ENCODE measurements around the gene MORC4. TPM values are rescaled to one million over a fixed set of nuclear protein-coding genes. Genes with fewer than 3 reads are reported as not detected.

The MORC4 gene
- polyA plus RNA-seq, 3 donors, result 18.6 to 21.1 (median 20.1) TPM

DNA sequence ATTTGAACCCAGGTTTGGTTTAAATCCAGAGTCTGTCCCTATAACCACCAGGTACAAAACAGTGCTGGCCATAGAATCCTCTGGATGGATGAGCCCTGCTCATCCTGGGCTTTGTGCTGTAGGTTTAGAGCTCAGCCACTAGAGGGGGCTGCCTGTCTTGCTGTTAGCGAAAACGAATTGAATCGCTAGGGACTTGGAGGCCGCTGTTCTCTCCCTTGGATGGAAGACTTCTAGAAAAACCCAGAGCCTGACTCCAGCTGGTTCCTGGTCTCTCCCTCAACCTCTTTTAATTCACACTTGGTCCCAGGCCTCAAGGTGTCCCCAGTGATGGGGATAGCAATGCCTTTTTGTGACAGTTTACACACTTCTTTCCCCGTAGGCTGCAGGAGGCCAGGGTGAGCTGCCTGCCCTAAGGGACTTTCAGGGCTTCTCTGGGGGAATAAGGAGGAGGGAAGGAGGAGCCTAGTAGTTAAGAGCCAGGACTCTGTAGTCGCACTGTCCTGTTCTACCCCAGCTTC is 105.6 kb downstream of the MORC4 start:
- DNase-seq (ENCODE audit: extremely low read depth in 1 of 11, low read depth in 9 of 11, low spot score in 4 of 11), result peak in 8 of 11 donors; percentile 29 to 50 (median 38)

DNA sequence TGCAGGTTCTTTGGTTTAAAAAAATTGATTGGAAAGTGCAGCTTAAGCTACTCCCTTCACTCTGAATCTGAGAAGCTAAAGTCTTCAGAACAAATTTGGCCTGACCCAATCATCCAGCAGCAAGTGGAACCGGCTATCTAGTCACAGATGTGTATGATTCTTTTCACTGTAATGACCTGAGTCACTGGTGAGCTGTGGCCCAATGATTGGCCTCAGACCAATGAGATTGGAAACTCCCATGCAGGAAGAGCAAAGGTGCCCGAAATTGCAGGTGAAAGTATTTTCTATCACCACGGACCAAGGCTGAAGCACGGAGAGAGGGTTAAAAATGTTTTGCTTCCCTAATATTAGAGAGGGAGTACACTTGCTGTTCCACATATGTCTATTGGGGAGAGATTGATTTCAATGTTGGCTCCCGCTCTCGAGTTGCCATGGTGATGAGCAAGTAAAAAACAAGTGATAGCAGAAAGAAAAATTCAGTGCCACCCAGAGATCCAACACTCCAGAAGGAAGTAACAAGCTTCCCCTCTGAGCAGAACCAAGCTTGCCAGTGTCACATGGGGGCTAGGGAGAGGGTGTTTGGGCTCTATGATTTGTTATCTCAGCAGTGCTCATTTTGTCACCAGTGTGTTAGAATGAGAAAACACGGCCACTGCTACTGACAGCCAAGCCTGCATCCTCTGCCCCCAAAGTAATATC is 108.1 kb downstream of the MORC4 start:
- no peak for DNase-seq (ENCODE audit: extremely low read depth in 1 of 11, low read depth in 9 of 11, low spot score in 4 of 11)

Other genes starting within 250 kb of the MORC4 start
- 1 to 10 TPM; 5.0 to 6.8 (median 5.1) TPM for gene TBC1D8B, start 197.5 kb downstream of the MORC4 start, polyA plus RNA-seq (ENCODE audit: insufficient read length in 3 of 3)
- 1 to 10 TPM; 2.4 to 3.0 (median 2.5) TPM for gene RIPPLY1, start 96.9 kb downstream of the MORC4 start, polyA plus RNA-seq (ENCODE audit: insufficient read length in 3 of 3)
- gene CLDN2, start 79.8 kb downstream of the MORC4 start, polyA plus RNA-seq (ENCODE audit: insufficient read length in 3 of 3), result 10 to 100 TPM; 70.1 to 78.3 (median 70.4) TPM
- 10 to 100 TPM; 19.6 to 28.5 (median 24.1) TPM for gene RBM41, start 118.6 kb upstream of the MORC4 start, polyA plus RNA-seq (ENCODE audit: insufficient read length in 3 of 3)
- gene NUP62CL, start 206.2 kb upstream of the MORC4 start, polyA plus RNA-seq (ENCODE audit: insufficient read length in 3 of 3), result 10 to 100 TPM in 2 of 3 donors, 1 to 10 TPM in 1; 9.1 to 13.7 (median 10.8) TPM
- gene DNAAF6, start 206.4 kb upstream of the MORC4 start, polyA plus RNA-seq (ENCODE audit: insufficient read length in 3 of 3), result under 1 TPM; 0.06 to 0.25 (median 0.15) TPM